NCI-H2081 (cell line): ENCODE results near the gene ANKS1B.
A peak's percentile ranks its signal among the peaks of the same experiment; 100 is the strongest.
"Not testable (repeated sequence)": the region's sequence is repeated elsewhere in the genome, so short reads cannot be mapped to it uniquely, and the experiment has no call there.

Experiments
- DNase-seq, 2 experiments: peaks; one replicate each; lab custom pipeline; 2025; lab: John Stamatoyannopoulos, UW

The ANKS1B gene

GRCh38 chr12:99271071-99271470 lies 713.7 kb downstream of the ANKS1B start:
- no peak for DNase-seq

GRCh38 chr12:99267038-99267437 lies 717.7 kb downstream of the ANKS1B start:
- DNase-seq: no peak

GRCh38 chr12:99265648-99266047 lies 719.1 kb downstream of the ANKS1B start:
- DNase-seq: no peak

GRCh38 chr12:99261256-99261655 lies 723.5 kb downstream of the ANKS1B start:
- DNase-seq: no peak

- DNase-seq: no peak
Measured at GRCh38 chr12:99260456-99260996, 724.2 kb downstream of the ANKS1B start.

GRCh38 chr12:99259040-99259934 lies 725.4 kb downstream of the ANKS1B start:
- no peak for DNase-seq

- no peak for DNase-seq
Measured at GRCh38 chr12:99257672-99258071, 727.1 kb downstream of the ANKS1B start.

GRCh38 chr12:99253068-99253467 lies 731.7 kb downstream of the ANKS1B start:
- DNase-seq: no peak

- no peak for DNase-seq
Measured at GRCh38 chr12:99250091-99250490, 734.6 kb downstream of the ANKS1B start.

- no peak for DNase-seq
Measured at GRCh38 chr12:99249543-99249942, 735.2 kb downstream of the ANKS1B start.

GRCh38 chr12:99237907-99238538 lies 746.7 kb downstream of the ANKS1B start:
- DNase-seq: not testable (repeated sequence)

GRCh38 chr12:99235381-99235780 lies 749.4 kb downstream of the ANKS1B start:
- DNase-seq: no peak

- no peak for DNase-seq
Measured at GRCh38 chr12:99234702-99235101, 750.0 kb downstream of the ANKS1B start.

GRCh38 chr12:99232324-99232723 lies 752.4 kb downstream of the ANKS1B start:
- DNase-seq: peak; percentile 33 to 76

- no peak for DNase-seq
Measured at GRCh38 chr12:99231031-99231430, 753.7 kb downstream of the ANKS1B start.

GRCh38 chr12:99224237-99224636 lies 760.5 kb downstream of the ANKS1B start:
- no peak for DNase-seq

GRCh38 chr12:99223579-99223978 lies 761.2 kb downstream of the ANKS1B start:
- DNase-seq: peak in 1 of 2 experiments; percentile 4

- no peak for DNase-seq
Measured at GRCh38 chr12:99213047-99213446, 771.7 kb downstream of the ANKS1B start.

GRCh38 chr12:99212275-99212674 lies 772.5 kb downstream of the ANKS1B start:
- no peak for DNase-seq

- DNase-seq: no peak
Measured at GRCh38 chr12:99205111-99205510, 779.6 kb downstream of the ANKS1B start.

- DNase-seq: no peak
Measured at GRCh38 chr12:99201906-99202645, 782.7 kb downstream of the ANKS1B start.

- no peak for DNase-seq
Measured at GRCh38 chr12:99200711-99201384, 783.9 kb downstream of the ANKS1B start.
